Endodermal cell (in vitro differentiated cells): ENCODE measurements around the gene RAMACL. TPM values are rescaled to one million over a fixed set of nuclear protein-coding genes. Genes with fewer than 3 reads are reported as not detected.

Source experiments
- DNase-seq: peaks from one replicate; pipeline ENCODE4 v3.0.0-alpha.2; 2017
- H3K27ac ChIP-seq: 2 replicates; pipeline ENCODE4 v1.5.1; 2013; ENCODE audit warnings: mild to moderate bottlenecking, low read depth, low read length, moderate library complexity
- H3K27me3 ChIP-seq: 2 replicates; pipeline ENCODE4 v1.6.1; 2013; ENCODE audit warnings: mild to moderate bottlenecking, low read length, moderate library complexity; ENCODE audit not compliant: insufficient read depth, control insufficient read depth, poor library complexity, severe bottlenecking
- H3K36me3 ChIP-seq: 2 replicates; pipeline ENCODE4 v1.7.0; 2013; ENCODE audit warnings: mild to moderate bottlenecking, low read length, moderate library complexity; ENCODE audit not compliant: control insufficient read depth, insufficient read depth
- H3K4me1 ChIP-seq: one replicate; pipeline ENCODE4 v1.7.0; 2013; ENCODE audit warnings: low read length; ENCODE audit not compliant: control insufficient read depth, insufficient read depth
- H3K4me3 ChIP-seq: 2 replicates; pipeline ENCODE4 v1.5.1; 2013; ENCODE audit warnings: mild to moderate bottlenecking, low read length, moderate library complexity
- H3K9ac ChIP-seq: 2 replicates; pipeline ENCODE4 v1.6.1; 2013; ENCODE audit warnings: mild to moderate bottlenecking, low read length, moderate library complexity; ENCODE audit not compliant: poor library complexity, severe bottlenecking; ENCODE audit errors: extremely low read depth
- H3K9me3 ChIP-seq: 2 replicates; pipeline ENCODE4 v1.6.1; 2013; ENCODE audit warnings: mild to moderate bottlenecking, low read length, moderate library complexity; ENCODE audit not compliant: control insufficient read depth
- H3K27ac Mint-ChIP-seq: 2 replicates; pipeline ENCODE4 v1.8.0; 2020; ENCODE audit warnings: mixed read lengths
- H3K27me3 Mint-ChIP-seq: 2 replicates; pipeline ENCODE4 v1.8.0; 2021; ENCODE audit warnings: mild to moderate bottlenecking, mixed read lengths; ENCODE audit not compliant: insufficient read depth
- H3K36me3 Mint-ChIP-seq: 2 replicates; pipeline ENCODE4 v1.8.0; 2020; ENCODE audit warnings: low read depth, mixed read lengths
- H3K4me1 Mint-ChIP-seq: 2 replicates; pipeline ENCODE4 v1.8.0; 2020; ENCODE audit warnings: mixed read lengths
- H3K4me3 Mint-ChIP-seq: 2 replicates; pipeline ENCODE4 v1.8.0; 2020; ENCODE audit warnings: mild to moderate bottlenecking, moderate library complexity, mixed read lengths
- H3K9me3 Mint-ChIP-seq: 2 replicates; pipeline ENCODE4 v1.8.0; 2020; ENCODE audit warnings: mild to moderate bottlenecking, mixed read lengths
- WGBS, 2 experiments: methylation state at CpG; one replicate each; pipeline versions ENCODE4 v1.1.5 to v1.1.7; 2013; ENCODE audit warnings: missing lambda C conversion rate in 2 of 2, mixed read lengths in 1 of 2; ENCODE audit not compliant: insufficient coverage in 1 of 2, insufficient read length in 1 of 2; 5-methylcytosine and 5-hydroxymethylcytosine counted together
- total RNA-seq, 2 donors: library from RNA; stranded (reverse); fragmentation: NEBNext Ultra II Directional in 1 of 2; extraction: Animal tissue kit (Norgen Biotek cat#: 25700) in 1 of 2; gene quantifications; 2 replicates in 1 of 2; 3 replicates in 1 of 2; pipeline ENCODE4 v1.2.1, GENCODE V29; 2021
- TF ChIP-seq, protein P1 (sequence below): fragments of 200-600 bp; sonication (generic); conservative IDR thresholded peaks from 2 replicates; pipeline ENCODE4 v1.5.0; 2021; ENCODE audit warnings: antibody characterized with exemption, mild to moderate bottlenecking

The RAMACL gene
- total RNA-seq, 2 donors from 2014 or later = 0.80 to 2.5 TPM

DNA sequence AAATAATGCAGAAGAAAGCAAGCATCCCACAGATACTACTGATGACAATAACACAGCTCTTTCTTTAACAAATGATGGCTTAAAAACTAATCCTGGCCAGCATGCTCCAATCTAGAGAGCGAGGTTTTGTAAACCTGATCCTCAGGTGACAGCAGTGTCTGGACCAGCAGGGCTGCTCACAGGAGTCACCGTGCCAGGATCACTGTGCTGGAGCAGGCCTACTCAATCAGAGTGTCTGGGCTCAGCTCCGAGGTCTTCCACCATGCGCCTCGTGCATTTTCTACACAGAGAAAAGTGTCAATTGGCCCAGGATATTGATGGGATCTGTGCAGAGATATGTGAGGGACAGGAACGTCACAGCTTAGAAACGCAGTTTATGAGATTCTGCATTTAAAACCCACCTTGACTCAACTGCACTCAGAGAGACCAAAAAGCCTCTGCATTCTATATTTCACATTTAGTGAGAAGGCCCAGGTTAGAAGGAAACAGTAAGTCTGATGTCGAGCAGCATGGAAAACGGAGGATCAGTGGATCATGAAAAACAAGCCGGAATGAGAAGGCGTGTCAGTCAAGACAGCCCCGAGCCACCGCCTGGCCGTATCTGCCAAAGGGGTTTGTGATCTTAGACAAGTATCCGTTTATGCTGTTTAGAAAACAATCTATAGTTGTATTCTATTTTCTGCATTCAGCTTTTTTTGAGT, 7.8 kb downstream of the RAMACL start:
- H3K27me3 Mint-ChIP-seq = no peaks in the 10 kb centered on the region
- TF ChIP-seq, protein P1, sequence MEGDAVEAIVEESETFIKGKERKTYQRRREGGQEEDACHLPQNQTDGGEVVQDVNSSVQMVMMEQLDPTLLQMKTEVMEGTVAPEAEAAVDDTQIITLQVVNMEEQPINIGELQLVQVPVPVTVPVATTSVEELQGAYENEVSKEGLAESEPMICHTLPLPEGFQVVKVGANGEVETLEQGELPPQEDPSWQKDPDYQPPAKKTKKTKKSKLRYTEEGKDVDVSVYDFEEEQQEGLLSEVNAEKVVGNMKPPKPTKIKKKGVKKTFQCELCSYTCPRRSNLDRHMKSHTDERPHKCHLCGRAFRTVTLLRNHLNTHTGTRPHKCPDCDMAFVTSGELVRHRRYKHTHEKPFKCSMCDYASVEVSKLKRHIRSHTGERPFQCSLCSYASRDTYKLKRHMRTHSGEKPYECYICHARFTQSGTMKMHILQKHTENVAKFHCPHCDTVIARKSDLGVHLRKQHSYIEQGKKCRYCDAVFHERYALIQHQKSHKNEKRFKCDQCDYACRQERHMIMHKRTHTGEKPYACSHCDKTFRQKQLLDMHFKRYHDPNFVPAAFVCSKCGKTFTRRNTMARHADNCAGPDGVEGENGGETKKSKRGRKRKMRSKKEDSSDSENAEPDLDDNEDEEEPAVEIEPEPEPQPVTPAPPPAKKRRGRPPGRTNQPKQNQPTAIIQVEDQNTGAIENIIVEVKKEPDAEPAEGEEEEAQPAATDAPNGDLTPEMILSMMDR = no peak
- Histone ChIP-seq H3K4me3 (no peak overlapping the region), H3K9me3 (peaks cover 6% of the 10 kb centered on the region), H3K27me3 (no peaks in the 10 kb centered on the region), H3K36me3 (no peaks in the 10 kb centered on the region), H3K4me1 (no peaks in the 10 kb centered on the region), H3K27ac (no peak overlapping the region), H3K9ac (no peak overlapping the region)
- H3K36me3 Mint-ChIP-seq = peaks cover 30% of the 10 kb centered on the region
- H3K27ac Mint-ChIP-seq = no peak overlapping the region
- peaks cover under 1% of the 10 kb centered on the region for H3K4me1 Mint-ChIP-seq
- no peak overlapping the region for H3K4me3 Mint-ChIP-seq
- WGBS, 2 experiments = 92 to 96% methylated on average over 11 to 15 of the region's 15 CpGs
- peaks cover 27% of the 10 kb centered on the region for H3K9me3 Mint-ChIP-seq
- peak; percentile 13 for DNase-seq

DNA sequence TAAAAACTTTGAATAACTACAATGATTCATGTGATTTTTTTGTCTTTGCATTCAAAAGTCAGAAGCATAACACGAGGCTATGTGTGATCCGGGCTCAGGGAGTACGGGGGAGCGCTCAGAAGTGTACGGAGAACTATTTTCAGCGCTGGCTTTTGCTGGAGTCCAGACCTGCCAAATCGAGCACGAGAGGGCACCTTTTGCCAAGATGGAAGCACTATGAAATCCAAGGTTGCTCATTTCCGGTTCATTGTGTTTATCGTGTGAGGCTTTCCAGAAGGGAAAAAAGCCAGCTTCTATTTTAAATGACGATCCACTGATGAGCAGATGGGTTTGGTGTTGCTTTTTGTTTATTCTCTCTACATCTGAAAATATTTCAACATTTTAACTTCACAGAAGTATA, 11.3 kb downstream of the RAMACL start:
- Histone ChIP-seq H3K9ac (no peak overlapping the region), H3K4me3 (no peak overlapping the region), H3K27me3 (no peaks in the 10 kb centered on the region), H3K27ac (no peak overlapping the region), H3K4me1 (no peaks in the 10 kb centered on the region), H3K9me3 (peaks cover 6% of the 10 kb centered on the region), H3K36me3 (no peaks in the 10 kb centered on the region)
- Mint-ChIP-seq H3K9me3 (peaks cover 27% of the 10 kb centered on the region), H3K27ac (no peak overlapping the region), H3K4me3 (no peak overlapping the region), H3K4me1 (peaks cover 17% of the 10 kb centered on the region), H3K27me3 (no peaks in the 10 kb centered on the region), H3K36me3 (peaks cover 30% of the 10 kb centered on the region)
- 93 to 95% methylated on average over 10 to 11 of the region's 11 CpGs for WGBS, 2 experiments
- TF ChIP-seq, protein P1 = no peak
- DNase-seq = peak; percentile 30

DNA sequence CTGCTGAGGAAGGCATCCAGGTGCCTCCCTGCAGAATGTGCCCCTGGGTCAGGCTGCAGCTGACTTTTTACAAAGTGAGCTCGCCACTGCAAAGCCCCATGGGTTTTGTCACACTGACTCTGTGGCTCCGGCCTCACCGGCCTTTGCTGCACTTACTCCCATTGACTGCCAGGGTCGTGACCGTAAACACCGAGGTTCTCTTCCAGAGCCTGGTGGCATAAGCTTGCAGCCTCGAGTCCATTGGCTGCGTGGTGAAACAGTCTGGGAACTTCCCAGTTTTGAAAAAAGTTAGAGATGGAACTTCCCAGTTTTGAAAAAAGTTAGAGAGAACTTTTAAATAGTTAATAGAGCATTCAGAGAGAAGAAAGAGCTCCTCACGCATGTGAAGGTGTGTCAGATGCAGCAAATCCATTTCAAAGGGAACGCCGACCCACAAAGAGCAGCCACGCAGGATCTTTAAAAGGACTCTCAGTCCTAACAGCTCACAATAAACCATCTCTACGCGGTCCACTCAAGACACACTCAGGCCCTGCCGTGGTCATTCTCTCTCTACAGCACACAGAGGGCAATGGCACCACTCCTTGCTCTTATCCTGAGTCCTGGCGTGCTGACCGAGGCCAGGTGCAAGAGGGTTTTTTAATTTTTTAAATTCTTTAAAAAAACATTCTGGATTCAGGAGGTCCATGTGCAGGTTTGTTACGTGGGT, 12.8 kb downstream of the RAMACL start:
- H3K36me3 Mint-ChIP-seq = peaks cover 30% of the 10 kb centered on the region
- 83 to 87% methylated on average over 14 to 17 of the region's 18 CpGs for WGBS, 2 experiments

More for the DNA sequence above, 12.8 kb downstream of the RAMACL start:
- no peaks in the 10 kb centered on the region for H3K4me1 ChIP-seq
- Mint-ChIP-seq H3K9me3 (peaks cover 27% of the 10 kb centered on the region), H3K27me3 (no peaks in the 10 kb centered on the region), H3K27ac (peak overlapping the region; percentile 15), H3K4me1 (peaks cover 17% of the 10 kb centered on the region), H3K4me3 (no peak overlapping the region)
- H3K9ac ChIP-seq = no peak overlapping the region
- no peak overlapping the region for H3K27ac ChIP-seq
- H3K36me3 ChIP-seq = no peaks in the 10 kb centered on the region
- H3K4me3 ChIP-seq = no peak overlapping the region
- no peaks in the 10 kb centered on the region for H3K27me3 ChIP-seq
- TF ChIP-seq, protein P1 = no peak
- peak; percentile 55 for DNase-seq
- peaks cover 6% of the 10 kb centered on the region for H3K9me3 ChIP-seq
